HG02678 (cell line): ENCODE results near the gene SRMS.

Source experiments
- ATAC-seq: cut with Tn5 transposase; IDR thresholded peaks from one replicate; pipeline ENCODE4 v1.9.1; 2021; ENCODE audit warnings: mild to moderate bottlenecking, moderate library complexity; ENCODE audit not compliant: unreplicated experiment

SRMS gene

DNA sequence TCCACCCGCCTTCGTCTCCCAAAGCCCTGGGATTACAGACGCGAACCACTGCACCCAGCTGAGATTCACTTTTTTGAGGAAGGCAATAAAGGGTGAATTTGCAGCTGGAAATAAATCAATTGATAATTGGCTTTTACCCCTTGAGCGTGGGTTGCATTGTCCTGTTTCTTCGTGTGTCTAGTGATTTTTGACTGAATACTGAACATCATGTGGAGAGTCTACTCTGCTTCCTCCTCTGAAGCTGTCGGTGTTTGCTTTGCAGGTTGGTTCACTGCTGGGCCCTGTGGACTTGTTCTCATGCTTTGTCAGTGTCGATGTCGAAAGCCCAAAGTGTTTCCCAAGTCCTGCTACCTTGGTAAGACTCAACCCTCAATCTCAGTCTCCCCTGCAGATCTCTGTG, 42.9 kb downstream of the SRMS start:
- no peak for ATAC-seq

- no peak for ATAC-seq
These were observed 44.0 kb downstream of the SRMS start for GRCh38 chr20:63503524-63503923.

DNA sequence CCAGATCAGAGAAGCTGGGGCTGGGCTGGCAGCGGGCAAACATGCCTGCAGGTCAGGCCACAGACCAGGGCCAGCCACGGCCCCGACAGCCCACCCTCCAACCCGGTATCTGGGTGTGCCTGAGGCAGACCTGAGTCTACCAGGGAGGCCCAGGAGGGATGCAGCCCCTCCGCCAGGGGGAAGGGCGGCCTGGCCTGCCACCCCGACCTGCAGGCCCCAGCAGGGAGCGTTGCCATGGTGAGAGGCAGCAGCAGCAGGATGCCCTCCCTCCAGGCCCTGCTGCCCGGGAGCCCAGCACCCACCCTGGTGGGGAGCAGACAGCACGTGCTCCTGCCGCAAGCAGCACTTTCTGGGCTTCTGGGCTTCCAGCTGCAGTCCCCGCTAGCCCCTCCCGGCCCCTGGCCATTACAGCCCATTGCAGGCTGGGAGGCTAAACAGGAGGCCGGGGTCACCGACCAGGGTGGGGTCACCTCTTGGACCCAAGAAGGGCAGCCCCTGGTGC, 44.8 kb downstream of the SRMS start:
- no peak for ATAC-seq

GRCh38 chr20:63501818-63502670, 45.5 kb downstream of the SRMS start:
- no peak for ATAC-seq

DNA sequence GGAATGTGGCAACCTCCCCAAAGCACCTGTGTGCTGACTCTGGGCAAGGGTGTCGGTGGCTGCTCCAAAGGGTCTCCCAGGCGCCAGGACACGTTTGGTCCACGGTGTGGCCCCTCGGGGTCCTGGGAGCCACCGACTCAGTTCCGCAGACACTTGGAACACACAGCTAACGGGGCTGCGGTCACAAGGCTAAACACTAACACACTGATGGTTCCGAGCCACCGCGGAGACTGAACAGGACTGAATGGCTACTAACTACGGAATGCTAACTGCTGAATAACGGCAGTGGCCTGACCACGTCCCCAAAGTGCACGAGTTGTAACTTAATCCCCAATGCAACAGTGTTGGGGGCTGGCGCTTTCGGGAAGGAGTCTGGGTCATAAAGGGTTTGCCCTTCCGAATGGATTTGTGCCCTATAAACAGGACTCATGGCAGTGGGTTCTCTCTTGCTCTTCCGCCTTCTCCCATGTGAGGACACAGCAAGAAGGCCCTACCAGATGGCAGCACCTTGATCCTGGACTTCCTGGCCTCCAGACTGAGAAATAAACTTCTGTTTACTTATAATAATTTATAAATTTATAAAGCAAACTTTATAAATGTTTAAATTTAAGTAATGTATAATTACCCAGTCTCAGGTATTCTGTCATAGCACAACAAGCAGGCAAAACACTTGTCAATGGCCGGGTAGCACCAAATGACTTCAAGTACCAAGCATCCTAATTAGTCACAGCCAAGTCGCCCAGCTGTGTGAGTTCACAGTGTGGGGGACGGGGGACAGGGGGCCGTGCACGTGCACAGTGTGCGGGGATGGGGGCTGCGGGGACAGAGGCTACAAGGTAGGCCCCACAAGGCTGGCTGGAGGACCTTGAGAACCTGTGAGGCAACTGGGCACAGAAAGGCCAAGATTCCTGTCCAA, 46.4 kb downstream of the SRMS start:
- no peak for ATAC-seq

GRCh38 chr20:63500151-63500901, 47.2 kb downstream of the SRMS start:
- no peak for ATAC-seq

DNA sequence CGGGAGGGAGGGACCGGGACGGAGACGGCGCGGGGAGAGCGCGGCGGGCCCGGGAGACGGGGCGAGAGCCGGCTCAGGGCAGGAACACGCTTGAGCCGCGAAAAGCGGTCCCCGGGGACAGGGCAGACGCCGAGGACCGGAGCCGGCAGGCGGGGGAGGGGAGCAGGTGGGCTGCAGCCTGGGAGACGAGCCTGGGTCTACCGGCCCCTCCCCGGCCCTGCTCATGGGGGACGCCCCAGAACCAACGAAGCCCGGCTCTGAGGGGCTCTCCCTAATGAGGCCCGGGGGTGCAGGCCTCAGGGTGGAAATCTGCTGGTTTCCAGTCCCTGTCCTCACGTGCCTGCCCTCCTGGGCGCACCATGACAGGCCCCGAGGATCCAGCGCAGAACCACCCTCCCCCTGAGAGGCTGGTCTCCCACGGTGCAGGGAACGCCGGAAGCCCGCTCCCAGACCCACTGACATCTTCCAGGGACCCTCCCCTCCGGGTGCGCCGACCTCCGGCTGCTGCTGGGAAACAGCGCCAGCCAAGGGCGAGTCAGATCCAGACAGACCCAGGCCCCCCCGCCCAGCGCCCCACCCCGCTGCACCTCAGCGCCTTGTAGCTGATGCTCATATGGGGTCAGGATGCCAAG, 48.1 kb downstream of the SRMS start:
- no peak for ATAC-seq

DNA sequence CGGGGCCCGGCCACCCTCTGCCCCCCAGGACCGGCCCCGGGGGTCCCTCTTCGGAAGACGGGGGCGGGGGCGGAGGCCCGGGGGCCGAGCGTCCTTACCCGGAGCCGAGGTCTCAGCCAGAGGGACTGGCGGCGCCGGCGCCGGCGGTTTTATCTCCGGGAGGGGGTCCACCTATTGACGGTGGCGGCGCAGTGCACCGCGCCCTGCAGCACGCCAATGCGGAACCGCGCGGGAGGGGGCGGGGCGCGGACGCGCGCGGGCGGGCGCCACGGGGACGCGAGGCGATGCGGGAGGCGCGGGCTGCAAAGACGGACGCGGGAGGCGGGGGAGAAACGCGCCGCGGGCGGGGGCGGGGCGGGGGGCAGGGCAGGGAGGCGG, 48.6 kb downstream of the SRMS start, which contains the start of gene EEF1A2:
Gene EEF1A2, minus strand, starts transcription at position 124 of the 378 bp plus-strand sequence. CDS start 1,320 bp downstream, outside the sequence.
- ATAC-seq: no peak

DNA sequence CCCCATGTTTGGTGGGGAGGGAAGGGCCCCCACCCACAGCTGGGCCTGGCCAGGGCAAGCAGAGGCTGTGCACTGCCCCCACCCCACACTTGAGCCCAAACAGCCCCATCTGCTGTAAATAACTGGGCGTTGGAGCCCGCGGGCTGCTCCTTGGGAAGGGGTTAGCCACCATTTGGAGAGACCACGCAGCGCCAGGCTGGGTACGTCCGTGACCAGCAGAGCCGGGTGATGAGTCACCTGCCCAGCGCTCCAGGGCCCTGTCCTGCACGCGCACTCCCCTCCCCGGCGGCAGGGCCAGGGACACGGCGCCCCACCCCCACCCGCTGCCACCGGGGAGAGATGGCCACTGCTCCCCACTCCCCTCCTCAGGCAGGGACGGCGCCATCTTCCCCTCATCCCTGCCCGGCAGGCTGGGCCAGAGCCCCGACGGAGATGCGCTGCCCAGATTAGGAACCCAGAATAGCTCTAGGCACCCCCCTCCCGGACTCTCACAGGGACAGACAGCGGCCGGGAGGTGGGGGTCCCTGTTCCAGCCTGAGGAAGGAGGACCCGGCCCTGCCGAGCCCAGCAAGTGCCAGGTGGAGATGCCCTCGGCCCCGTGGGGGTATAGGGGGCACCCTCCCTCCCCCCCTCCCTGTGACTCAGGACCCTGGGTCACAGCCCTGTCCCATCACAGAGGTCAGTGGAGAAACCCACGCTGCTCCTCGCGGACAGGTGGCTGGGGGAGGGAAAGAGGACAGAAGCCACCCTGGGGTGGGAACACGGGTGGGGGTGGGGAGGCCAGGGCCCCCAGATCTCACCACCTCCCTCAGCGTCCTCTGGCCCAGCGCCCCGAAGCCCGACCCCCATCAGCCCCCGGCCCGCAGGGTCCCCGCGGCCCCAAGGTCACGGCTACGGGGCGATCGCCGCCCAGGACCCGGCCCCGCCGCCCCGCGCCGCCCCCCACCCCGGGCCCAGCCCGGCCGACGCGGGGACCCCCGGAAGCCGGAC, 49.3 kb downstream of the SRMS start:
- ATAC-seq: no peak

DNA sequence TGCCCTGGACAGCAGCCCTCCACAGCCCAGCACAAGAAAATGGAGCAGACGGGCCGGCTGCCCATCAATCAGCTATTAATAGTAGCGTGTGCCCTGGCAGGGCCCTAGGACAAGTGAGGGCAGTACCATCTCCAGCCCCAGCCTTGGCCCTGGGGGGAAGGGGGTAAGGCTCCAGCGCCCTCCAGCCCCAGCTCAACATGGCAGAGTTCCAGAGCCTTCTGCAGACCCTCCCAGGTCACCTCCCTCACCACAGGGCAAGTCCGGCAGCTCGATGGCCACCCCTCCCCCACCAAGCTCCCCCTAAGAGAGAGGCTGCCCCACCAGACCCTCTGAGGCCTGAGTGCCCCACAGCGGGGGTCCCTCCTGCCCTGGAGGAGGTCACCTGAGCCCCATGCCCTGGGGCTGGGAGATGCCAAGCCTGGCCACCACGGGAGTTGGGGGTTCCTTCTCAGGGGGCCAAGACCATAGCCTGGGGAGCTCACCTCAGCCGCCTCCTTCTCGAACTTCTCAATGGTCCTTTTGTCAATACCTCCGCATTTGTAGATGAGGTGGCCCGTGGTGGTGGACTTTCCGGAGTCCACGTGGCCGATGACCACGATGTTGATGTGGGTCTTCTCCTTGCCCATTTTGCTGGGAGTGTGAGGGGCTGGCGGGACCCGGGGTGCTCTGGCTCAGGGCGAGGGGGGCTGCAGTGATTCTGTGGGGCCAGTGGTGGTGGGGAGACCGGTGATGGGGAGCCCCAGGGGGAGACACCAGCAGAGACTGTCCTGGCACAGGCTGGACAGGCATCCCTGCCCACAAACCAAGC, 50.2 kb downstream of the SRMS start:
- no peak for ATAC-seq

DNA sequence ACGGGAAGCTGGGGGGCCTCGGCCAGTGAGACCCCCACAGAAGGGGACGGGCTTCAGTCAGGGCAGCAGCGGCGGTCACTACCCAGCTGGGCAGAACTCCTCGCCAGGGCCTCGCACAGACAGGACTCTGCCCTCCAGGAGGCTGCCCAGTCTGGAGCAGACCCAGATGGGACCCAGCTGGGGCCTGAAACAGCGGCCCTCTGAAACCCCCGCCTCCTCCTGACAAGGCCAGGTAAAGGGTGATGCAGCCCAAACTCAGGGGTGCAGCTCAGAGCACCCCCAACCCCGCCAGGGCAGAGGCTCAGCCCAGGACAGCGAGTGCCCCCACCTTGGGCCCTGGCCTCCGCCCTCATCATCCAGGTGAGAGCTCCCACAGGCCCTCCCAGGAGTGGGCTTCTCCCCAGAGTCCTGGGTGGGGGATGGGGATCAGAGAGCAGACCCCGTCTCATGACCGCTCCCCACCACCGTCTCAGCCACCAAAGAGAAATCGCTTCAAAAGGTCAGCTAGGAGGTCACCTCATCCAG, 50.9 kb downstream of the SRMS start:
- ATAC-seq: no peak

GRCh38 chr20:63495741-63496595, 51.6 kb downstream of the SRMS start:
- no peak for ATAC-seq

GRCh38 chr20:63495167-63495720, 52.3 kb downstream of the SRMS start:
- no peak for ATAC-seq

DNA sequence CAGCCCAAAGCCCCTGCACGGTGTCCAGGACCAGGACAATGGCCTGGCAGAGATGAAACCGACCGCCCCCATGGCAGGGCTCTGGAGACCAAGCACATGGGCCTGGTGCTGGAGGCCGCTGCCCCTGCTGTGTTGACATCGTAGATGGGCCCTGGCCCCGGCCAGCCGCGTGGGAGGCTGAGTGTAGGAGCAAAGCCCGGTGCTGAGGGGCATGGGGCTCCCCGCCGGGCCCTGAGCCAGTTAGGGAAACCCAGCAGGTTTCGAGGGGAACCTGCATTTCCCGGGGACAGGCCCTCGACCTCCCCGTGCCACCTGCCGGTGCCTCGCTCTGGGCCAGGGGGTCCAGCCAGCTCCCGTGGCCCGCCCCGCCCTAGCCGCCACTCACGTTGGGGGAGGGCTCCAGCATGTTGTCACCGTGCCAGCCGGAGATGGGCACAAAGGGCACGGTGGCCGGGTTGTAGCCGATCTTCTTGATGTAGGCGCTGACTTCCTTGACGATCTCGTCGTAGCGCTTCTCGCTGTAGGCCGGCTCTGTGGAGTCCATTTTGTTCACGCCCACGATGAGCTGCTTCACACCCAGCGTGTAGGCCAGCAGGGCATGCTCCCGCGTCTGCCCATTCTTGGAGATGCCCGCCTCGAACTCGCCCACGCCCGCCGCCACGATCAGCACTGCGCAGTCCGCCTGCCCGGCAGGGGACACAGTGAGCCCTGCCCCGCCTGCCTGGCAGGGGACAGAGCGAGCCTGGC, 53.0 kb downstream of the SRMS start:
- ATAC-seq: no peak

- ATAC-seq: no peak
These were observed 53.5 kb downstream of the SRMS start for GRCh38 chr20:63494084-63494419.

GRCh38 chr20:63493563-63494020, 54.0 kb downstream of the SRMS start:
- ATAC-seq: no peak
